ENCODE results near the gene ADGRG6.

Gene ADGRG6

GRCh38 chr6:142291512-142291911 lies 10.3 kb upstream of the ADGRG6 start:
- no peak for DNase-seq (ENCODE audit: low spot score)

DNA sequence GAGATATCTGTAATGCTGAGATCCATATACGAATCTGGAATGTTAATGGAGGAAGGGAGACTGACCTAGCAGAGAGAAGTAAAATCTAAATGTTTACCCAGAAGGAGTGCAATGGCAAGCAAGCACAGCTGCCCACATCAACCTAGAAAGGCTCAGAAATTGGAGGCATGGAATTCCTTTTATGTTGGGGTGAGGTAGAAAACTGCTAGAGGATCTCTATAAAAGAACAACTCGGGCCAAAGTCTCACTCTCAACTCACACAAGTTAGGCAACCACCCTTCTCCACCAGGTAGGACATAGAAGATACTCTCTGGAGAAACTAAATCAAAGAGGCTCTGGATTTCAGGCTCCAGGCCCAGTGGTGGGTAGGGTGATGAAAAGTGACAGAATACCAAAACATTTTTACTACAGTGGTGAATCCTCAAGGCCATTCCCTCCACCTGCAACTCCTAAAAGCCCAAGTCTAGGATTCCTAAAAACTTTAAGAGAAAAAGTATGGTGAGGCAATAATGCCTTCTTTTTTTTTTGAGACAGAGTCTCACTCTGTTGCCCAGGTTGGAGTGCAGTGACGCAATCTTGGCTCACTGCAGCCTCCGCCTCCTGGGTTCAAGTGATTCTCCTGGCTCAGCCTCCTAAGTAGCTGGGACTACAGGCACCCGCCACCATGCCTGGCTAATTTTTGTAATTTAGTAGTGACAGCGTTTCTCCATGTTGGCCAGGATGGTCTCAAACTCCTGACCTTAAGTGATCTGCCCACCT lies 9.5 kb upstream of the ADGRG6 start:
- no peak for DNase-seq (ENCODE audit: low spot score)

GRCh38 chr6:142293121-142293520 lies 8.7 kb upstream of the ADGRG6 start:
- no peak for DNase-seq (ENCODE audit: low spot score)

GRCh38 chr6:142294679-142295078 lies 7.1 kb upstream of the ADGRG6 start:
- DNase-seq (ENCODE audit: low spot score): no peak

GRCh38 chr6:142296975-142297604 lies 4.7 kb upstream of the ADGRG6 start:
- no peak for DNase-seq (ENCODE audit: low spot score)

- no peak for DNase-seq (ENCODE audit: low spot score)
Measured at GRCh38 chr6:142297605-142297995, 4.2 kb upstream of the ADGRG6 start.

DNA sequence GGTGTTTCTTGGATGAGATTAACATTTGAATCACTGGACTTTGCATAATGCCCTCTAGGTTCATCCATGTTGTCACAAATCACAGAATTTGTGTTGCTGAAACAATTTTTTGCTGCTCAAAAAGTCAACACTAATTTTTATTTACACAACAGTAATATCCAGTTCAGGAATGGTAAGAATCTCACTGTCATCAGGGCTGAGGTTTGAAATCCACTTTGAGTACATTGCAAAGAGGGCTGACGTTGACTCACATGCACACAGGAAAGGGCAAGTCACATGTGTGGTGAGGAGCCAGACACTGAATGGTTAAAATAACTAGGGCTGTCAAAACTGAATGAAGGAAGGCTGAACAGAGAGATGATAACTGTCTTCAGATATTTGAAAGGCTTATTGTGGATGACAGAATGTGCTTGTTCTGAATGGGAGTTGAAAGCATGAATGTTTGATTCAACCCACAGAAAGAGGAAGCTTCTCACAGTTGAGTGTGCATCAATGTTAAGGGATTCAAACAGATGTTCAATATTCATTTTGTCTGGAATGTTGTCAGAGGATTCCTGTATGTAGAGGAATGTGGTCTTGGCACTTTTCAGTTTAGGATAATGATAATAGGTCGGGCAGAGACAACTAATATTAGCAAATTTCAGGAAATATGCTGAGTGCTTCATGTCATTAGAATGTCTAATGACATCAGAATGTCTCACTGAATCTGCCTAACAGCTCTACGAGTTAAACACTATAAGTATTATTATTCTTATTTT lies 3.6 kb upstream of the ADGRG6 start:
- peak; percentile 57 for DNase-seq (ENCODE audit: low spot score)

- no peak for DNase-seq (ENCODE audit: low spot score)
Measured at GRCh38 chr6:142300302-142300701, 1.5 kb upstream of the ADGRG6 start.

DNA sequence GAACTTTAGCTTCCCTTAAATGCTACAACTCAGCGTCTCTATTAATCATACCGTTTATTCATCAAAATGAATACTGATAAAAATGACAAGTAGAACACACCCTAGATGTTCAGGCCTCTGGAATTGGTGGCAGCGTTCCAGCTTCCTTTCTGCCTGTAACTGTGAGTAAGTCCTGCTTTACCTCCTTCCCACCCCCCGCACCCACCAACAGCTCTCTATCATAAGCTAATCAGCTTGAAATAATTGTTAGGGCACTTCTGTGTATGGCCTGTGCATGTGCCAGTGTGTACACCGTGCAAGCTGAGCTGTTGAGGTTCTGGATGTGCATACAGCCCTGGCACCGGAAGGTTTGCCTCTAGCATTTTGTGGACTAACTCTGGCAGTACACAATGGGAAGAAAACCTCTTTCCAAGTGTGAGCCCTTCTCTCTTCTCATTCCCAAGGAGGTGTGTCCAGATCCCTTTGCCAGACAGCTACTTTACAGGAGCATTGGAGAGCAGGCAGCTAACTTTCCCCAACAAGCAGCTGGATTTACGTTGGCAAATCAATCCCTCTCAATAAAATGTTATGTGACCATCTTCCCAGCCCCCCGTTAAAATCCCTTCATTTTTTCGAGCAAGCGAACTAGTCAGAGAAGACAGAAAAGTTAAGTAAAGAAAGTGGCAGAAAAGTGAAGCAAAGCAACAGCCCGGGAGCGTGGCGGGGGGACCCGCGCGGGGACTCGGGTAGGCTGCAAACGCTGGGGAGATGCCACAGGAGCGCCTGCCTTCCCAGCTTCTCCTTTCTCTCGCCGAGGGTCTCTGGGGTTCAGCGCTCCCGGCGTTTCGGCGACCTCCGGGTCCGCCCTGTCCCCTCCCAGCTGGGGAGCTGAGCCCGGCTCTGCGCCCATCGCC lies 803 bp upstream of the ADGRG6 start:
- DNase-seq (ENCODE audit: low spot score): peak; percentile 10

DNA sequence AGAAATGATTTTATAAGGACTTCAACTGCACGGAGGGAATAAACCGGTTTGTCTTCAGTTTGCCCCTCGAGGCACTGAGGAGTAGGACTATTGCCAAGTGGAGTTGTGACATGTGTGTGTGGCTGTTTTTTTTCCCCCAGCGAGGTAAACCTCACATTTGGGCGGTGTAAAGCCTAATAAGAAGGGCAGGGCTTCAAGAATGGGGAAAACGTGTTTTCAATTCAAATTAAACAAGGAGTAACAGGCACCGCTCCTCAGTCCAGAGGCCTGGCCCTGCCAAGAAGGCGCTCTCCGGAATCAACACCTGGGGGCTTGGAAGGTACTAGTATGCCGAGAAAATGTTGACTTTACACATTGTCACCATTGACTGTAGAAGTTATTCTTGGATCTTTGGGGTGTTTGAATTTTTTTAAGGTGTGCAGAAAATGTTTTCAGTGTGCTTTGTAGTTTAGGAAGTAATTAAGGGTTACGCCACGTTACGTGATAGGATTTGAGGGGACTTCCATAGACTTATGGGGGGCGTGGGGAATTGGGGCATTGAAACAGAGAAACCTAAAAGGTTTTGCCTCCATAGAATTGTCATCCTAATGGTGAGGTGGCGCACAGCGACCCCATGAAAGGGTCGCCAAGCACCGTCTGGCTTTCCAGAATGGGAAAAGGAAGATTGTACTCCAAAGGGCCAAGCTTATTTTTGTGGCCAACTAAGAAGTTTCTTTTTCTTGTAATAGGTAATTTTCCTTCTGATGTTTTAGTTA lies 791 bp downstream of the ADGRG6 start:
- no peak for DNase-seq (ENCODE audit: low spot score)

GRCh38 chr6:142303176-142303533 lies 1.3 kb downstream of the ADGRG6 start:
- DNase-seq (ENCODE audit: low spot score): no peak

DNA sequence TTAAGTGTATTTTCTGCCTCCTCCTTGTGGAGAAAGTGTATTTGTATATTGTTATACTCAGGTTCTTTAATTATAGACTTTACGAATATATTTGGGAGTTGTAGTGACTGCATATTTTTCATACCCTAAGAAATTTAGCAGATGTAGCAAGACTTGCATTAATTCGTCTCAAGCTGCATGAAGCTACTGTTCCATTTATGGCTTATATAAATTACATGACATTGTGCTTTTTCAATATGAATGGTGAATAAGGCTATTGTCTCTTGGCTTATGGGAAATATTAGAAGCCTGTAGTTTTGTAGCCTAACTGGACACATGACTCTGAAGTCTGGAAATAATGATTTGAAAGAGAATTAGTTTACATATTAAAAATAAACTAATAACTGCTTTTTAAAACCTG lies 2.4 kb downstream of the ADGRG6 start:
- no peak for DNase-seq (ENCODE audit: low spot score)

GRCh38 chr6:142306736-142307135 lies 4.9 kb downstream of the ADGRG6 start:
- no peak for DNase-seq (ENCODE audit: low spot score)

- DNase-seq (ENCODE audit: low spot score): no peak
Measured at GRCh38 chr6:142307963-142308748, 6.3 kb downstream of the ADGRG6 start.

DNA sequence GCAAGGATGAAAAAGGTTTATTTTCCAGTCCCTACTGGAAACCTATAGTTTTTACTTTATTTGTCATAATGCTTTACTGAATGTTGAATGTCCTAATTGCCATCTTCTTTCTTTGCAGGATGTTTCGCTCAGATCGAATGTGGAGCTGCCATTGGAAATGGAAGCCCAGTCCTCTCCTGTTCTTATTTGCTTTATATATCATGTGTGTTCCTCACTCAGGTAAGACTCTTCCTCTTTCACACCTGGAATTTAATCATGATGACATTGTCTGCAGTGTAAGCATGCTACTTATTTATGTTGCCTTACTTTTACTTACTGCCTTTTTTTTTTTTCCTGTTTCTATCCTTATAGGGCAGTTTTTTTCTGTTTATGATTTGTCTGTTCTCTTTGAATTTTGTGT lies 7.6 kb downstream of the ADGRG6 start:
- DNase-seq (ENCODE audit: low spot score): no peak

- peak; percentile 19 for DNase-seq (ENCODE audit: low spot score)
Measured at GRCh38 chr6:142313284-142313683, 11.5 kb downstream of the ADGRG6 start.

DNA sequence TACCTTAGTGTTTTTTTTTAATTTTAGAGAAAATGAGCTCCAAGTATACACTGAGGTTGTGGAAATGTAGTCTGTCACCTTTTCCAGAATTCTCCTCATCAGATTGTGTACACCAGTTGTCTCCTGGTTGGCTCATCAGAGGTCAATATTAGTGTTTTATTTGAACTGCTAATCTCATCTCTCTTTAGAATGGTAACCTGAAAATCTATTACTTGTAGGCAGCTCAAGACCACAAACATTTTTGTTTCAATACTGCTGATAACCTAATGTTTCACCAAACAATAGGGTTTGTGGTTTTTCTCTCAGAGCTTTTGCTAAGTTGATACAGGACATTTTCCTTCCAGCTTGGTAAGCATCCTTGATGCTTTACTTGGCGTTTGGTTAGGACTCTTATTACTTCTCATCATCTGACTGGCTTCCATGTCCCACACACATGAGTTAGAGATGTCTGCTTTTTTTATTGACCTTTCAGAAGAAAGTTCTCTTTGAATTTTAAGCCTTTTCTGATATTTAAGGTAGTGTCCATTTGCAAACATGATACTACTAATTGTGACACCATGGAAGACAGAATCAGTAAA lies 15.1 kb downstream of the ADGRG6 start:
- DNase-seq (ENCODE audit: low spot score): no peak

DNA sequence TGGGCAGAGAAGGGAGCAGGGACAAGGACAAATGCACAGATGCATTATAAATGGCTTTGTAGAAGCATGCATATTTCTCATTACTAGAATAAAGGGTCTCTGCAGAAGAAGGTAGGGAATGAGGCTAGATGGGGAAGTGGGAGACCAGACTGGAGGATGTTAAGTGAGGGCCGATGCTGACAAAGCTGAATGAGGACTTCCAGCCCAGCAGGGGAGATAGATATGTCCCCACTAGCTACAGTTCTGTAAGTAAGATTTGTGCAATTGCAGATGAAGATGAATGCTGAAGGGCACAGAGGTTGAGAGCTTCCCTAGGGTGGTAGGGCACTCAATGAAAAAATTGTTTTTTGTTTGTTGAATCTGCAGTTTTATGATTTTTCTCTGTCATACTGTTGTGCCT lies 16.9 kb downstream of the ADGRG6 start:
- no peak for DNase-seq (ENCODE audit: low spot score)

DNA sequence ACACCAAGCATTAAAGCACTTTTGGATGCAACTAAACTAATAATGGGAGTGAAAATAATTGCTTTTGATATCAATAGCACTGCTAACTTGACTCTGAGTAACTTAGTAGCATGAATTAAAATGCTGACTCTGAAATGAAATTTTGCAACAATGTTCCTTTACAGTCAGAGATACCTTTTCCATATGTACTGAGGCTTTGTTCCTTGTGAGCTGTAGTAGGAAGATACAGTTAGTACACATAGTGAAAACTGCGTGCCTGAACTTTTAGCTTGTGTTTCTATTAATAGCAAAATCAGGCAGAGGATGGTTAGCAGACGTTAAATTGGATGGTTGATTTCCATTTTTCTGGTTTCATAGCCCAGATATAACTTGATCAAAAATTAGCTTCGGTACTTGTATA lies 18.6 kb downstream of the ADGRG6 start:
- DNase-seq (ENCODE audit: low spot score): no peak

- DNase-seq (ENCODE audit: low spot score): no peak
Measured at GRCh38 chr6:142321451-142321850, 19.6 kb downstream of the ADGRG6 start.
